HEK293 (cell line): ENCODE measurements around the gene CRNKL1.

Source experiments
- EGR2 ChIP-seq: fragments of 450-650 bp; formaldehyde crosslinking; IDR thresholded peaks from 2 replicates; pipeline ENCODE4 v1.5.1; 2016; ENCODE audit warnings: low read depth, missing biosample characterization, missing genetic modification characterization
- GLIS2 ChIP-seq: fragments of 450-650 bp; formaldehyde crosslinking; IDR thresholded peaks from 2 replicates; pipeline ENCODE4 v1.5.1; 2016; ENCODE audit warnings: missing biosample characterization, missing genetic modification characterization
- KLF7 ChIP-seq: fragments of 450-650 bp; formaldehyde crosslinking; IDR thresholded peaks from 2 replicates; pipeline ENCODE4 v1.5.1; 2016; ENCODE audit warnings: missing biosample characterization, missing genetic modification characterization, borderline replicate concordance
- KLF8 ChIP-seq: fragments of 450-650 bp; formaldehyde crosslinking; IDR thresholded peaks from 2 replicates; pipeline ENCODE4 v1.5.1; 2016; ENCODE audit warnings: missing biosample characterization, missing genetic modification characterization
- SP2 ChIP-seq: fragments of 450-650 bp; formaldehyde crosslinking; IDR thresholded peaks from 2 replicates; pipeline ENCODE4 v1.5.1; 2016; ENCODE audit warnings: missing biosample characterization, missing genetic modification characterization
- YY2 ChIP-seq: fragments of 450-650 bp; formaldehyde crosslinking; IDR thresholded peaks from 2 replicates; pipeline ENCODE4 v1.5.1; 2016; ENCODE audit warnings: missing biosample characterization, missing genetic modification characterization
- ZNF2 ChIP-seq: fragments of 450-650 bp; formaldehyde crosslinking; IDR thresholded peaks from 2 replicates; pipeline ENCODE4 v1.5.1; 2016; ENCODE audit warnings: missing biosample characterization, missing genetic modification characterization
- ZNF302 ChIP-seq: fragments of 450-650 bp; formaldehyde crosslinking; IDR thresholded peaks from 2 replicates; pipeline ENCODE4 v1.5.1; 2016; ENCODE audit warnings: missing biosample characterization, missing genetic modification characterization, low read depth
- ZNF335 ChIP-seq: fragments of 450-650 bp; formaldehyde crosslinking; conservative IDR thresholded peaks from 2 replicates; pipeline ENCODE4 v1.5.1; 2016; ENCODE audit warnings: missing biosample characterization, missing genetic modification characterization
- ZNF416 ChIP-seq: fragments of 450-650 bp; formaldehyde crosslinking; IDR thresholded peaks from 2 replicates; pipeline ENCODE4 v1.5.1; 2016; ENCODE audit warnings: missing biosample characterization, missing genetic modification characterization
- ZNF621 ChIP-seq: fragments of 450-650 bp; formaldehyde crosslinking; IDR thresholded peaks from 2 replicates; pipeline ENCODE4 v1.5.1; 2017; ENCODE audit warnings: missing biosample characterization, missing genetic modification characterization
- ZNF76 ChIP-seq: fragments of 450-650 bp; formaldehyde crosslinking; IDR thresholded peaks from 2 replicates; pipeline ENCODE4; 2016; ENCODE audit warnings: low read depth, missing biosample characterization, missing genetic modification characterization, borderline replicate concordance
- ZSCAN30 ChIP-seq: fragments of 450-650 bp; IDR thresholded peaks from 2 replicates; pipeline ENCODE4 v1.5.1; 2018; ENCODE audit warnings: missing biosample characterization, mild to moderate bottlenecking, missing genetic modification characterization, moderate library complexity
- TF ChIP-seq, protein P1 (sequence below): fragments of 450-650 bp; formaldehyde crosslinking; IDR thresholded peaks from 2 replicates; pipeline ENCODE4 v1.5.1; 2016; ENCODE audit warnings: missing biosample characterization, missing genetic modification characterization
- TF ChIP-seq, protein P2 (sequence below): fragments of 450-650 bp; formaldehyde crosslinking; IDR thresholded peaks from 2 replicates; pipeline ENCODE4 v1.5.1; 2016; ENCODE audit warnings: missing biosample characterization, missing genetic modification characterization
- TF ChIP-seq, protein P3 (sequence below): fragments of 450-650 bp; formaldehyde crosslinking; conservative IDR thresholded peaks from 2 replicates; pipeline ENCODE4 v1.5.1; 2016; ENCODE audit warnings: low read depth, missing biosample characterization, missing genetic modification characterization
- TF ChIP-seq, protein P4 (sequence below): fragments of 450-650 bp; IDR thresholded peaks from 2 replicates; pipeline ENCODE4 v1.5.1; 2018; ENCODE audit warnings: missing biosample characterization, mild to moderate bottlenecking, missing genetic modification characterization
- TF ChIP-seq, protein P5 (sequence below): fragments of 450-650 bp; formaldehyde crosslinking; IDR thresholded peaks from 2 replicates; pipeline ENCODE4 v1.5.1; 2016; ENCODE audit warnings: missing biosample characterization, missing genetic modification characterization

CRNKL1 gene

DNA sequence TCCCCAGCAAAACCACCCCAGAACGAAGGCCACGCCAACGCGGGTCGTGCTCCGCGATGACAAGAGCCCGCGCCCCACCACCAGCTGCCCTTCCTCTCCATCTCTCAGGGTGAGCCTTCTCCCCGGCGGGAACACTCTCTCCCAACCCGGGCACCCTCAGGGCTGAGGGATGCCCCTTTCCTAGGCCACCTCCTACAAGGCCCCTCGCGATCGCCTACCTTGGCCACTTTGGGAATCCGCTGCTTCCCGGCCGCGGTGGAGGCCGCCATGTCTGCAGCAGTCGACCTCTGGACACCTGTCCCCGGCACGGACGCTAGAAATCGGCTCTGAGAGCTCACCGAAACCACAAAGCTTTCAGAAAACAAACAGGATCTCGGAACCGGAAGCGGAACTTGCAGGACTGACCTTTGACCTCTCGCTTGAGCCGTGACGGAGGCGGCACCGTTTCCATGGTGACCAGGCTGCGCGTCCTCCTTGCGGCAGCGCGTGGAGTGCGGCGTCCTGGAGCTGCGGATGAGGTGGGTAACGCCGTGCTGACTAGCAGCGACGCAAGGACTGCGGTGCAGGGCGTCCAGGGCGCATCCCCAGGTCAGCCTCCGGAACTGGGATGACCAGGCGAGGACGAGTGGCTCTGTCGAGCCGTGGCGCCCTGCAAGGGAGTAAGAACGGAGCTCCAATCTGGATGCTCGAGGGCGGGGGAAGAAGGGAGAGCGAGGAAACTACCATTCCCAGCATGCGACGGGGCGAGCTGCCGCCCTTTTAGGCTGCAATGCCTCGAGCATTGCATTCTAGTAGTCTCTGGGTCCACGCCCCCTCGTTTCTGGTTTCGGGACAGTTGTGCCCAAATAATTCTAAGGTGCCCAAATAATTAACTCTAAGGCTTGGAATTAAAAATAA lies at the start of gene CRNKL1, which contains the start of gene CFAP61 (continued):
- TF ChIP-seq, protein P1, sequence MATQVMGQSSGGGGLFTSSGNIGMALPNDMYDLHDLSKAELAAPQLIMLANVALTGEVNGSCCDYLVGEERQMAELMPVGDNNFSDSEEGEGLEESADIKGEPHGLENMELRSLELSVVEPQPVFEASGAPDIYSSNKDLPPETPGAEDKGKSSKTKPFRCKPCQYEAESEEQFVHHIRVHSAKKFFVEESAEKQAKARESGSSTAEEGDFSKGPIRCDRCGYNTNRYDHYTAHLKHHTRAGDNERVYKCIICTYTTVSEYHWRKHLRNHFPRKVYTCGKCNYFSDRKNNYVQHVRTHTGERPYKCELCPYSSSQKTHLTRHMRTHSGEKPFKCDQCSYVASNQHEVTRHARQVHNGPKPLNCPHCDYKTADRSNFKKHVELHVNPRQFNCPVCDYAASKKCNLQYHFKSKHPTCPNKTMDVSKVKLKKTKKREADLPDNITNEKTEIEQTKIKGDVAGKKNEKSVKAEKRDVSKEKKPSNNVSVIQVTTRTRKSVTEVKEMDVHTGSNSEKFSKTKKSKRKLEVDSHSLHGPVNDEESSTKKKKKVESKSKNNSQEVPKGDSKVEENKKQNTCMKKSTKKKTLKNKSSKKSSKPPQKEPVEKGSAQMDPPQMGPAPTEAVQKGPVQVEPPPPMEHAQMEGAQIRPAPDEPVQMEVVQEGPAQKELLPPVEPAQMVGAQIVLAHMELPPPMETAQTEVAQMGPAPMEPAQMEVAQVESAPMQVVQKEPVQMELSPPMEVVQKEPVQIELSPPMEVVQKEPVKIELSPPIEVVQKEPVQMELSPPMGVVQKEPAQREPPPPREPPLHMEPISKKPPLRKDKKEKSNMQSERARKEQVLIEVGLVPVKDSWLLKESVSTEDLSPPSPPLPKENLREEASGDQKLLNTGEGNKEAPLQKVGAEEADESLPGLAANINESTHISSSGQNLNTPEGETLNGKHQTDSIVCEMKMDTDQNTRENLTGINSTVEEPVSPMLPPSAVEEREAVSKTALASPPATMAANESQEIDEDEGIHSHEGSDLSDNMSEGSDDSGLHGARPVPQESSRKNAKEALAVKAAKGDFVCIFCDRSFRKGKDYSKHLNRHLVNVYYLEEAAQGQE (tag by site-specific recombination) = peak; percentile 6; the same call in 1 of the 2 replicates
- peak; percentile 94 for TF ChIP-seq ZNF76 (tag by site-specific recombination)
- peak; percentile 54; the same call in 1 of the 2 replicates for TF ChIP-seq YY2 (tag by site-specific recombination)
- no peak for TF ChIP-seq ZNF621
- TF ChIP-seq, protein P2, sequence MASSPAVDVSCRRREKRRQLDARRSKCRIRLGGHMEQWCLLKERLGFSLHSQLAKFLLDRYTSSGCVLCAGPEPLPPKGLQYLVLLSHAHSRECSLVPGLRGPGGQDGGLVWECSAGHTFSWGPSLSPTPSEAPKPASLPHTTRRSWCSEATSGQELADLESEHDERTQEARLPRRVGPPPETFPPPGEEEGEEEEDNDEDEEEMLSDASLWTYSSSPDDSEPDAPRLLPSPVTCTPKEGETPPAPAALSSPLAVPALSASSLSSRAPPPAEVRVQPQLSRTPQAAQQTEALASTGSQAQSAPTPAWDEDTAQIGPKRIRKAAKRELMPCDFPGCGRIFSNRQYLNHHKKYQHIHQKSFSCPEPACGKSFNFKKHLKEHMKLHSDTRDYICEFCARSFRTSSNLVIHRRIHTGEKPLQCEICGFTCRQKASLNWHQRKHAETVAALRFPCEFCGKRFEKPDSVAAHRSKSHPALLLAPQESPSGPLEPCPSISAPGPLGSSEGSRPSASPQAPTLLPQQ (tag by site-specific recombination) = peak; percentile 63
- TF ChIP-seq SP2 (tag by site-specific recombination) = peak; percentile 88
- TF ChIP-seq KLF8 = peak; percentile 88
- TF ChIP-seq ZSCAN30 (tag by site-specific recombination) = 0 out of 2 replicates have a peak, but pooled peaks have one; percentile 40
- TF ChIP-seq, protein P3, sequence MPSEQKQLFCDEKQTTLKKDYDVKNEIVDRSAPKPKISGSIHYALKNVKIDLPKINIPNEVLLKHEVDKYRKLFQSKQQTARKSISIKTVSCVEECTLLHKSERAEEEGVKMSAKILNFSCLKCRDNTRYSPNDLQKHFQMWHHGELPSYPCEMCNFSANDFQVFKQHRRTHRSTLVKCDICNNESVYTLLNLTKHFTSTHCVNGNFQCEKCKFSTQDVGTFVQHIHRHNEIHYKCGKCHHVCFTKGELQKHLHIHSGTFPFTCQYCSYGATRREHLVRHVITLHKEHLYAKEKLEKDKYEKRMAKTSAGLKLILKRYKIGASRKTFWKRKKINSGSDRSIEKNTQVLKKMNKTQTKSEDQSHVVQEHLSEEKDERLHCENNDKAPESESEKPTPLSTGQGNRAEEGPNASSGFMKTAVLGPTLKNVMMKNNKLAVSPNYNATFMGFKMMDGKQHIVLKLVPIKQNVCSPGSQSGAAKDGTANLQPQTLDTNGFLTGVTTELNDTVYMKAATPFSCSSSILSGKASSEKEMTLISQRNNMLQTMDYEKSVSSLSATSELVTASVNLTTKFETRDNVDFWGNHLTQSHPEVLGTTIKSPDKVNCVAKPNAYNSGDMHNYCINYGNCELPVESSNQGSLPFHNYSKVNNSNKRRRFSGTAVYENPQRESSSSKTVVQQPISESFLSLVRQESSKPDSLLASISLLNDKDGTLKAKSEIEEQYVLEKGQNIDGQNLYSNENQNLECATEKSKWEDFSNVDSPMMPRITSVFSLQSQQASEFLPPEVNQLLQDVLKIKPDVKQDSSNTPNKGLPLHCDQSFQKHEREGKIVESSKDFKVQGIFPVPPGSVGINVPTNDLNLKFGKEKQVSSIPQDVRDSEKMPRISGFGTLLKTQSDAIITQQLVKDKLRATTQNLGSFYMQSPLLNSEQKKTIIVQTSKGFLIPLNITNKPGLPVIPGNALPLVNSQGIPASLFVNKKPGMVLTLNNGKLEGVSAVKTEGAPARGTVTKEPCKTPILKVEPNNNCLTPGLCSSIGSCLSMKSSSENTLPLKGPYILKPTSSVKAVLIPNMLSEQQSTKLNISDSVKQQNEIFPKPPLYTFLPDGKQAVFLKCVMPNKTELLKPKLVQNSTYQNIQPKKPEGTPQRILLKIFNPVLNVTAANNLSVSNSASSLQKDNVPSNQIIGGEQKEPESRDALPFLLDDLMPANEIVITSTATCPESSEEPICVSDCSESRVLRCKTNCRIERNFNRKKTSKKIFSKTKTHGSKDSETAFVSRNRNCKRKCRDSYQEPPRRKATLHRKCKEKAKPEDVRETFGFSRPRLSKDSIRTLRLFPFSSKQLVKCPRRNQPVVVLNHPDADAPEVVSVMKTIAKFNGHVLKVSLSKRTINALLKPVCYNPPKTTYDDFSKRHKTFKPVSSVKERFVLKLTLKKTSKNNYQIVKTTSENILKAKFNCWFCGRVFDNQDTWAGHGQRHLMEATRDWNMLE (tag by site-specific recombination) = peak; percentile 93
- peak; percentile 30 for TF ChIP-seq EGR2
- no peak for TF ChIP-seq ZNF302 (tag by site-specific recombination)
- TF ChIP-seq KLF7 (tag by site-specific recombination) = peak; percentile 65; the same call in 1 of the 2 replicates
- TF ChIP-seq GLIS2 (tag by site-specific recombination) = peak; percentile 49; the same call in 1 of the 2 replicates
- TF ChIP-seq ZNF2 (tag by site-specific recombination) = peak; percentile 75; the same call in 1 of the 2 replicates
- no peak for TF ChIP-seq ZNF416 (tag by site-specific recombination)
- peak; percentile 99 for TF ChIP-seq ZNF335 (tag by site-specific recombination)
- TF ChIP-seq, protein P4, sequence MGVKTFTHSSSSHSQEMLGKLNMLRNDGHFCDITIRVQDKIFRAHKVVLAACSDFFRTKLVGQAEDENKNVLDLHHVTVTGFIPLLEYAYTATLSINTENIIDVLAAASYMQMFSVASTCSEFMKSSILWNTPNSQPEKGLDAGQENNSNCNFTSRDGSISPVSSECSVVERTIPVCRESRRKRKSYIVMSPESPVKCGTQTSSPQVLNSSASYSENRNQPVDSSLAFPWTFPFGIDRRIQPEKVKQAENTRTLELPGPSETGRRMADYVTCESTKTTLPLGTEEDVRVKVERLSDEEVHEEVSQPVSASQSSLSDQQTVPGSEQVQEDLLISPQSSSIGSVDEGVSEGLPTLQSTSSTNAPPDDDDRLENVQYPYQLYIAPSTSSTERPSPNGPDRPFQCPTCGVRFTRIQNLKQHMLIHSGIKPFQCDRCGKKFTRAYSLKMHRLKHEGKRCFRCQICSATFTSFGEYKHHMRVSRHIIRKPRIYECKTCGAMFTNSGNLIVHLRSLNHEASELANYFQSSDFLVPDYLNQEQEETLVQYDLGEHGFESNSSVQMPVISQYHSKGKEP (tag by site-specific recombination) = peak; percentile 92
- TF ChIP-seq, protein P5, sequence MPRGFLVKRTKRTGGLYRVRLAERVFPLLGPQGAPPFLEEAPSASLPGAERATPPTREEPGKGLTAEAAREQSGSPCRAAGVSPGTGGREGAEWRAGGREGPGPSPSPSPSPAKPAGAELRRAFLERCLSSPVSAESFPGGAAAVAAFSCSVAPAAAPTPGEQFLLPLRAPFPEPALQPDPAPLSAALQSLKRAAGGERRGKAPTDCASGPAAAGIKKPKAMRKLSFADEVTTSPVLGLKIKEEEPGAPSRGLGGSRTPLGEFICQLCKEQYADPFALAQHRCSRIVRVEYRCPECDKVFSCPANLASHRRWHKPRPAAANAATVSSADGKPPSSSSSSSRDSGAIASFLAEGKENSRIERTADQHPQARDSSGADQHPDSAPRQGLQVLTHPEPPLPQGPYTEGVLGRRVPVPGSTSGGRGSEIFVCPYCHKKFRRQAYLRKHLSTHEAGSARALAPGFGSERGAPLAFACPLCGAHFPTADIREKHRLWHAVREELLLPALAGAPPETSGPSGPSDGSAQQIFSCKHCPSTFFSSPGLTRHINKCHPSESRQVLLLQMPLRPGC (tag by site-specific recombination) = peak; percentile 55; the same call in 1 of the 2 replicates
